Vagina (tissue), 2 donors: ENCODE measurements around the gene NXPE1.

Experiments
- CTCF ChIP-seq, 3 experiments: fragments of 450-650 bp in 2 of 3; fragments of 200-600 bp in 1 of 3; sonication (generic) in 1 of 3; IDR thresholded peaks; one replicate each; pipeline ENCODE4 v1.5.1; 2017 to 2019; ENCODE audit warnings: antibody characterized with exemption in 3 of 3, mild to moderate bottlenecking in 2 of 3, moderate library complexity in 2 of 3
- POLR2A ChIP-seq, 2 donors: fragments of 450-650 bp; IDR thresholded peaks; one replicate each; pipeline ENCODE4 v1.6.1; 2017; ENCODE audit warnings: antibody characterized with exemption in 2 of 2, mild to moderate bottlenecking in 2 of 2, moderate library complexity in 2 of 2

GRCh38 chr11:114551060-114551459 is 8.6 kb downstream of the NXPE1 start:
- no peak for TF ChIP-seq CTCF (IDR thresholded peaks at IDR 0.05)
- TF ChIP-seq POLR2A (IDR thresholded peaks at IDR 0.05): no peak
